WTC11 (cell line): Measurements from ENCODE around the gene BECN2. TPM values are rescaled to one million over a fixed set of nuclear protein-coding genes. Genes with fewer than 3 reads are reported as not detected.
A peak's percentile ranks its signal among the peaks of the same experiment; 100 is the strongest.

Experiments
- ATAC-seq: fragments of 200-7000 bp; cut with Tn5 transposase; 2 replicates; pipeline ENCODE4 v1.10.0; 2021; ENCODE audit warnings: mild to moderate bottlenecking, moderate library complexity
- CTCF ChIA-PET: fragments of 300-600 bp; sonication (Branson Sonifier 250); formaldehyde crosslinking; loops from one replicate; lab custom pipeline; 2021; ENCODE audit warnings: antibody characterized with exemption; lab: Charles Lee
- POLR2A ChIA-PET: fragments of 350-600 bp; sonication (Branson Sonifier 250); formaldehyde crosslinking; loops from one replicate; lab custom pipeline; 2021; ENCODE audit warnings: antibody characterized with exemption; lab: Charles Lee
- DNase-seq: peaks from one replicate; pipeline ENCODE4 v3.0.0; 2021; ENCODE audit warnings: low spot score
- H3K27ac Mint-ChIP-seq: 2 replicates; pipeline ENCODE4 v1.8.0; 2021; ENCODE audit warnings: mixed read lengths
- H3K27me3 Mint-ChIP-seq: 2 replicates; pipeline ENCODE4 v1.8.0; 2021; ENCODE audit warnings: low read depth, mild to moderate bottlenecking, moderate library complexity, mixed read lengths
- H3K36me3 Mint-ChIP-seq: 2 replicates; pipeline ENCODE4 v1.8.0; 2021; ENCODE audit warnings: mixed read lengths
- H3K4me1 Mint-ChIP-seq: 2 replicates; pipeline ENCODE4 v1.8.0; 2022; ENCODE audit warnings: mixed read lengths
- H3K4me3 Mint-ChIP-seq: 2 replicates; pipeline ENCODE4 v1.8.0; 2021; ENCODE audit warnings: mild to moderate bottlenecking, moderate library complexity, mixed read lengths
- H3K9me3 Mint-ChIP-seq: 2 replicates; pipeline ENCODE4 v1.8.0; 2021; ENCODE audit warnings: mixed read lengths
- CBFB ChIP-seq: sonication (generic); formaldehyde crosslinking; IDR thresholded peaks from 2 replicates; pipeline ENCODE4 v1.8.1; 2022; ENCODE audit warnings: mild to moderate bottlenecking, low read depth, missing genetic modification reagents
- CREB1 ChIP-seq: sonication (generic); formaldehyde crosslinking; IDR thresholded peaks from 2 replicates; pipeline ENCODE4 v1.8.0; 2023; ENCODE audit warnings: mild to moderate bottlenecking, missing genetic modification reagents
- ETV6 ChIP-seq: sonication (generic); formaldehyde crosslinking; IDR thresholded peaks from 2 replicates; pipeline ENCODE4 v1.8.1; 2022; ENCODE audit warnings: mild to moderate bottlenecking, missing genetic modification reagents
- FOXJ3 ChIP-seq: sonication (generic); formaldehyde crosslinking; IDR thresholded peaks from 2 replicates; pipeline ENCODE4 v1.9.0; 2021; ENCODE audit warnings: missing genetic modification reagents, mild to moderate bottlenecking, borderline replicate concordance
- GRHL2 ChIP-seq: fragments of 250-450 bp; sonication (Bioruptor Pico); IDR thresholded peaks from 2 replicates; pipeline ENCODE4 v1.8.0; 2022; ENCODE audit warnings: mild to moderate bottlenecking, moderate library complexity; ENCODE audit not compliant: insufficient replicate concordance, severe bottlenecking
- NFATC4 ChIP-seq: fragments of 250-450 bp; sonication (Bioruptor Pico); IDR thresholded peaks from 2 replicates; pipeline ENCODE4 v1.9.0; 2021; ENCODE audit warnings: mild to moderate bottlenecking
- OVOL2 ChIP-seq: fragments of 250-450 bp; sonication (Bioruptor Pico); IDR thresholded peaks from 2 replicates; pipeline ENCODE4 v1.9.0; 2021; ENCODE audit warnings: mild to moderate bottlenecking, borderline replicate concordance
- RELA ChIP-seq: sonication (generic); formaldehyde crosslinking; IDR thresholded peaks from 2 replicates; pipeline ENCODE4 v1.8.1; 2022; ENCODE audit warnings: missing genetic modification reagents, mild to moderate bottlenecking, borderline replicate concordance
- SOX15 ChIP-seq: fragments of 250-450 bp; sonication (Bioruptor Pico); IDR thresholded peaks from 2 replicates; pipeline ENCODE4 v1.9.0; 2021; ENCODE audit warnings: mild to moderate bottlenecking
- SP1 ChIP-seq: sonication (generic); formaldehyde crosslinking; conservative IDR thresholded peaks from 2 replicates; pipeline ENCODE4 v1.8.1; 2022; ENCODE audit warnings: missing genetic modification reagents
- TP53 ChIP-seq: sonication (generic); formaldehyde crosslinking; IDR thresholded peaks from 2 replicates; pipeline ENCODE4 v1.8.1; 2023; ENCODE audit warnings: mild to moderate bottlenecking, missing genetic modification reagents
- ZNF219 ChIP-seq: sonication (generic); formaldehyde crosslinking; IDR thresholded peaks from 2 replicates; pipeline ENCODE4 v1.8.0; 2023; ENCODE audit warnings: missing genetic modification reagents, mild to moderate bottlenecking, borderline replicate concordance
- ZNF263 ChIP-seq: sonication (generic); formaldehyde crosslinking; IDR thresholded peaks from 2 replicates; pipeline ENCODE4 v1.8.1; 2022; ENCODE audit warnings: low read depth, mild to moderate bottlenecking, moderate library complexity, missing genetic modification reagents
- total RNA-seq: library from RNA; stranded (reverse); gene quantifications from 3 replicates; pipeline ENCODE4 v1.2.3, GENCODE V29; 2021
- TF ChIP-seq, protein P1 (sequence below): sonication (generic); formaldehyde crosslinking; IDR thresholded peaks from 2 replicates; pipeline ENCODE4 v1.8.1; 2023; ENCODE audit warnings: mild to moderate bottlenecking, missing genetic modification reagents, moderate library complexity
- TF ChIP-seq, protein P2 (sequence below): sonication (generic); formaldehyde crosslinking; IDR thresholded peaks from 2 replicates; pipeline ENCODE4 v1.8.1; 2023; ENCODE audit warnings: mild to moderate bottlenecking, missing genetic modification reagents
- TF ChIP-seq, protein P3 (sequence below): fragments of 250-450 bp; sonication (Bioruptor Pico); IDR thresholded peaks from 2 replicates; pipeline ENCODE4 v1.9.0; 2021; ENCODE audit warnings: mild to moderate bottlenecking
- TF ChIP-seq, protein P4 (sequence below): fragments of 250-450 bp; sonication (Bioruptor Pico); IDR thresholded peaks from 2 replicates; pipeline ENCODE4 v1.8.0; 2021; ENCODE audit warnings: mild to moderate bottlenecking
- TF ChIP-seq, protein P5 (sequence below): sonication (generic); formaldehyde crosslinking; IDR thresholded peaks from 2 replicates; pipeline ENCODE4 v1.8.0; 2022; ENCODE audit warnings: mild to moderate bottlenecking, missing genetic modification reagents
- TF ChIP-seq, protein P6 (sequence below): fragments of 250-450 bp; sonication (Bioruptor Pico); IDR thresholded peaks from 2 replicates; pipeline ENCODE4 v1.9.0; 2021; ENCODE audit warnings: moderate library complexity, mild to moderate bottlenecking, inconsistent platforms, borderline replicate concordance

BECN2 gene
- total RNA-seq, 1 experiment from 2014 or later, result not detected

DNA sequence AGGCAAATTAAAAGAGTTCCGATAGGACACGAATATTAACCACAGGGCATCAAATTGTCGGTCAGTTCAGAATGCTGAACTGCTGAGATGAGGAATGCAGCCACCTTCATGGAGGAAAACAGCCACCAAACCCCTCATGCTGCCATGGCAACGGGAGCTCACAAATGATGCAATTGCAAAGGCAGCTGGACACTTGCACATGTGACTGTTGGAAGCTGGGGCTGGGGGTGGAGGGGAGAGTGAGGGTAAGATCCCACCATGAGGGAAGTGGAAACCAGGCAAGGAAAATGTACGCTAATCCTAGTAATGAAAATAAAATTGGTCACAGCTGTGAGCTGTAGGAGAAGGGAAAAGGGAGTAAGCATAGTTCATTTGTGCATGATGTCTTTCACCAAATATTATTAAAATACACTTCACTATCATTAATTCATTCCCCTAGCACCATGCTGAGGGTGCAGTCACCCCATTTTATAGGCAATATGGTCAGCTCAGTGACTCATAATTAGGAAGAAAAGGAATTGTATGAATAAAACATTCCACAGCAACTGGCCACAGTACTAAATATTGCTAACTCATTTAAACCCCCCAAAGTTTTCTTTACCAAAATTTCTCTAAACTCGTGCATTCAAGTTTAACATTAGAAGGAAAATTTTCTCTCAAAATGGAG is 15.3 kb downstream of the BECN2 start:
- TF ChIP-seq, protein P1, sequence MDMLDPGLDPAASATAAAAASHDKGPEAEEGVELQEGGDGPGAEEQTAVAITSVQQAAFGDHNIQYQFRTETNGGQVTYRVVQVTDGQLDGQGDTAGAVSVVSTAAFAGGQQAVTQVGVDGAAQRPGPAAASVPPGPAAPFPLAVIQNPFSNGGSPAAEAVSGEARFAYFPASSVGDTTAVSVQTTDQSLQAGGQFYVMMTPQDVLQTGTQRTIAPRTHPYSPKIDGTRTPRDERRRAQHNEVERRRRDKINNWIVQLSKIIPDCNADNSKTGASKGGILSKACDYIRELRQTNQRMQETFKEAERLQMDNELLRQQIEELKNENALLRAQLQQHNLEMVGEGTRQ (CRISPR knock-in tag), result peak; percentile 38; the same call in 1 of the 2 replicates
- TF ChIP-seq OVOL2, result no peak
- ATAC-seq, result 0 out of 2 replicates have a peak, but pooled peaks have one; percentile 18
- Mint-ChIP-seq H3K4me3 (no peak overlapping the region), H3K27ac (no peak overlapping the region), H3K27me3 (no peaks in the 10 kb centered on the region), H3K4me1 (peaks cover 15% of the 10 kb centered on the region), H3K9me3 (no peaks in the 10 kb centered on the region), H3K36me3 (no peaks in the 10 kb centered on the region)
- peak; percentile 56 for DNase-seq
- ChIA-PET CTCF (no interaction called here), POLR2A (no interaction called here)

DNA sequence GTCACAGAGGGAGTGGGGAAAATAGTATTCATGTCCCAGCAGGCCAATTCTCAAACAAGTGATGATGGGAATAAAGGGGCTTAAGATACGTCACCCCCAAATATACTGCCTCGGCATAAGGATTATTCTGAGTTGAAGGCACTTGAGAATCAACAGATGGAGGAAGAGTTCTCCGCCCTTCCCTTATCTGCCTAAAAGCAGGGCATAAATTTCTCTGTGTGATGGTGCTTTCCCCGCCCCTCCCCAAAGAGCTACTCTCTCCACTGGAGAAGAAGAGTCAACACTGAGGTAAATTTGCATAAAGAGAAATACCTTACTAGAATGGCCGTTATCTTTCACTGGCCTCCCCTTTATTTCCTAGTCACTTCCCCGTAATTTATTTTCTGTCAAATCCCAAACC is 18.7 kb downstream of the BECN2 start:
- POLR2A ChIA-PET, result no interaction called here
- CTCF ChIA-PET, result no interaction called here

DNA sequence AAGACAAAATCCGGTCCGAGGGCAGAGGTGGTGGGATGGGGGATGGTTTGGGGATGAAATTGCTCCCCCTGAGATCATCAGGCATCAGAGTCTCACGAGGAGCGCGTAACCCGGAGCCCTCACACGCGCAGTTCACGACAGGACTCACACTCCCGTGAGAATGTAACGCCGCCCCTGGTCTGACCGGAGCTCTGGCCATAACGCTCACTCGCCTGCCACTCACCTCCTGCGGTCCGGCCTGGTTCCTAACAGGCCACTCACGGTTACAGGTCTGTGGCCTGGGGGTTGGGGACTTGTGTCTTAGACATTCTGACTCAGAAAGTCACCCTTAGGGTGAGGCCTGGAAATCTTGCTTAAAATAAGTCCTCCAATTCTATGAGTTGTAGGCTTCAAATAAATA is 21.5 kb downstream of the BECN2 start:
- H3K36me3 Mint-ChIP-seq, result no peaks in the 10 kb centered on the region
- no peaks in the 10 kb centered on the region for H3K9me3 Mint-ChIP-seq
- ATAC-seq (no peak), DNase-seq (no peak)
- ChIA-PET POLR2A (no interaction called here), CTCF (interaction anchor here (1.0 kb wide), 1 partner anchor 19 kb away, joined by 4 read pairs; the partner anchor contains the start of gene MAP1LC3C)
- H3K27me3 Mint-ChIP-seq, result no peaks in the 10 kb centered on the region
- H3K27ac Mint-ChIP-seq, result no peak overlapping the region
- no peak overlapping the region for H3K4me3 Mint-ChIP-seq
- H3K4me1 Mint-ChIP-seq, result peaks cover 2% of the 10 kb centered on the region; the same call in 1 of the 2 replicates
- TF ChIP-seq, protein P2, sequence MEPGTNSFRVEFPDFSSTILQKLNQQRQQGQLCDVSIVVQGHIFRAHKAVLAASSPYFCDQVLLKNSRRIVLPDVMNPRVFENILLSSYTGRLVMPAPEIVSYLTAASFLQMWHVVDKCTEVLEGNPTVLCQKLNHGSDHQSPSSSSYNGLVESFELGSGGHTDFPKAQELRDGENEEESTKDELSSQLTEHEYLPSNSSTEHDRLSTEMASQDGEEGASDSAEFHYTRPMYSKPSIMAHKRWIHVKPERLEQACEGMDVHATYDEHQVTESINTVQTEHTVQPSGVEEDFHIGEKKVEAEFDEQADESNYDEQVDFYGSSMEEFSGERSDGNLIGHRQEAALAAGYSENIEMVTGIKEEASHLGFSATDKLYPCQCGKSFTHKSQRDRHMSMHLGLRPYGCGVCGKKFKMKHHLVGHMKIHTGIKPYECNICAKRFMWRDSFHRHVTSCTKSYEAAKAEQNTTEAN (CRISPR knock-in tag), result no peak

More for the DNA sequence above, 18.7 kb downstream of the BECN2 start:
- Mint-ChIP-seq H3K4me3 (no peak overlapping the region), H3K9me3 (no peaks in the 10 kb centered on the region), H3K4me1 (peaks cover 15% of the 10 kb centered on the region), H3K27ac (no peak overlapping the region), H3K36me3 (no peaks in the 10 kb centered on the region), H3K27me3 (no peaks in the 10 kb centered on the region)
- no peak for DNase-seq
- ATAC-seq, result no peak
- TF ChIP-seq CREB1 (CRISPR knock-in tag), result no peak
- no peak for TF ChIP-seq TP53 (CRISPR knock-in tag)
- TF ChIP-seq, protein P3, sequence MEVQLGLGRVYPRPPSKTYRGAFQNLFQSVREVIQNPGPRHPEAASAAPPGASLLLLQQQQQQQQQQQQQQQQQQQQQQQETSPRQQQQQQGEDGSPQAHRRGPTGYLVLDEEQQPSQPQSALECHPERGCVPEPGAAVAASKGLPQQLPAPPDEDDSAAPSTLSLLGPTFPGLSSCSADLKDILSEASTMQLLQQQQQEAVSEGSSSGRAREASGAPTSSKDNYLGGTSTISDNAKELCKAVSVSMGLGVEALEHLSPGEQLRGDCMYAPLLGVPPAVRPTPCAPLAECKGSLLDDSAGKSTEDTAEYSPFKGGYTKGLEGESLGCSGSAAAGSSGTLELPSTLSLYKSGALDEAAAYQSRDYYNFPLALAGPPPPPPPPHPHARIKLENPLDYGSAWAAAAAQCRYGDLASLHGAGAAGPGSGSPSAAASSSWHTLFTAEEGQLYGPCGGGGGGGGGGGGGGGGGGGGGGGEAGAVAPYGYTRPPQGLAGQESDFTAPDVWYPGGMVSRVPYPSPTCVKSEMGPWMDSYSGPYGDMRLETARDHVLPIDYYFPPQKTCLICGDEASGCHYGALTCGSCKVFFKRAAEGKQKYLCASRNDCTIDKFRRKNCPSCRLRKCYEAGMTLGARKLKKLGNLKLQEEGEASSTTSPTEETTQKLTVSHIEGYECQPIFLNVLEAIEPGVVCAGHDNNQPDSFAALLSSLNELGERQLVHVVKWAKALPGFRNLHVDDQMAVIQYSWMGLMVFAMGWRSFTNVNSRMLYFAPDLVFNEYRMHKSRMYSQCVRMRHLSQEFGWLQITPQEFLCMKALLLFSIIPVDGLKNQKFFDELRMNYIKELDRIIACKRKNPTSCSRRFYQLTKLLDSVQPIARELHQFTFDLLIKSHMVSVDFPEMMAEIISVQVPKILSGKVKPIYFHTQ, result no peak
- no peak for TF ChIP-seq SOX15 (CRISPR knock-in tag)
- no peak for TF ChIP-seq SP1
- TF ChIP-seq, protein P4, sequence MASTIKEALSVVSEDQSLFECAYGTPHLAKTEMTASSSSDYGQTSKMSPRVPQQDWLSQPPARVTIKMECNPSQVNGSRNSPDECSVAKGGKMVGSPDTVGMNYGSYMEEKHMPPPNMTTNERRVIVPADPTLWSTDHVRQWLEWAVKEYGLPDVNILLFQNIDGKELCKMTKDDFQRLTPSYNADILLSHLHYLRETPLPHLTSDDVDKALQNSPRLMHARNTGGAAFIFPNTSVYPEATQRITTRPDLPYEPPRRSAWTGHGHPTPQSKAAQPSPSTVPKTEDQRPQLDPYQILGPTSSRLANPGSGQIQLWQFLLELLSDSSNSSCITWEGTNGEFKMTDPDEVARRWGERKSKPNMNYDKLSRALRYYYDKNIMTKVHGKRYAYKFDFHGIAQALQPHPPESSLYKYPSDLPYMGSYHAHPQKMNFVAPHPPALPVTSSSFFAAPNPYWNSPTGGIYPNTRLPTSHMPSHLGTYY (CRISPR knock-in tag), result no peak
- no peak for TF ChIP-seq CBFB (CRISPR knock-in tag)
- TF ChIP-seq NFATC4 (CRISPR knock-in tag), result no peak
- TF ChIP-seq GRHL2 (CRISPR knock-in tag), result no peak
- TF ChIP-seq, all 79 proteins: peak for 0

DNA sequence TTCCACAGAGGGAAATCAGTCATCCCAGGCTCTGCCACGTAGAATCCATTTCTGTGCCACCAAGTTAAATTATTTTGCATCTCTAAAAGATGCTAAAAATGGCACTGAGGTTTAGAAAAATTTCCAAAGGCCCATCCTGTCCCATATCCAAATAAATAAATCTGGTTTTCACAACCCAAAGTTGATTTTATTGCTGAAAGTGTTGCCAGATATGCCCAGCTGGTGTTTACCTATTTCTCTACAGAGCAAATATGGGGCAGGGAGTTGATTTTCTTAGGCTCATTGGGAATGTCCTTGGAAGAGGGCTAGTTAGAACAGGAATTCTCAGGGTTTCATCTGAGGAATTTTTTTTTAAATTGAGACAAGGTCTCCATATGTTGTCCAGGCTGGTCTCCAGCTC is 22.4 kb downstream of the BECN2 start:
- POLR2A ChIA-PET, result no interaction called here
- TF ChIP-seq, protein P5, sequence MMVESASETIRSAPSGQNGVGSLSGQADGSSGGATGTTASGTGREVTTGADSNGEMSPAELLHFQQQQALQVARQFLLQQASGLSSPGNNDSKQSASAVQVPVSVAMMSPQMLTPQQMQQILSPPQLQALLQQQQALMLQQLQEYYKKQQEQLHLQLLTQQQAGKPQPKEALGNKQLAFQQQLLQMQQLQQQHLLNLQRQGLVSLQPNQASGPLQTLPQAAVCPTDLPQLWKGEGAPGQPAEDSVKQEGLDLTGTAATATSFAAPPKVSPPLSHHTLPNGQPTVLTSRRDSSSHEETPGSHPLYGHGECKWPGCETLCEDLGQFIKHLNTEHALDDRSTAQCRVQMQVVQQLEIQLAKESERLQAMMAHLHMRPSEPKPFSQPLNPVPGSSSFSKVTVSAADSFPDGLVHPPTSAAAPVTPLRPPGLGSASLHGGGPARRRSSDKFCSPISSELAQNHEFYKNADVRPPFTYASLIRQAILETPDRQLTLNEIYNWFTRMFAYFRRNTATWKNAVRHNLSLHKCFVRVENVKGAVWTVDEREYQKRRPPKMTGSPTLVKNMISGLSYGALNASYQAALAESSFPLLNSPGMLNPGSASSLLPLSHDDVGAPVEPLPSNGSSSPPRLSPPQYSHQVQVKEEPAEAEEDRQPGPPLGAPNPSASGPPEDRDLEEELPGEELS (CRISPR knock-in tag), result no peak
- TF ChIP-seq, protein P6, sequence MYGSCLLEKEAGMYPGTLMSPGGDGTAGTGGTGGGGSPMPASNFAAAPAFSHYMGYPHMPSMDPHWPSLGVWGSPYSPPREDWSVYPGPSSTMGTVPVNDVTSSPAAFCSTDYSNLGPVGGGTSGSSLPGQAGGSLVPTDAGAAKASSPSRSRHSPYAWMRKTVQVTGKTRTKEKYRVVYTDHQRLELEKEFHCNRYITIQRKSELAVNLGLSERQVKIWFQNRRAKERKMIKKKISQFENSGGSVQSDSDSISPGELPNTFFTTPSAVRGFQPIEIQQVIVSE, result no peak
- TF ChIP-seq FOXJ3 (no peak), RELA (CRISPR knock-in tag) (no peak), ZNF219 (CRISPR knock-in tag) (no peak), ZNF263 (CRISPR knock-in tag) (no peak), ETV6 (CRISPR knock-in tag) (no peak)

More for the DNA sequence above, 22.4 kb downstream of the BECN2 start:
- no peaks in the 10 kb centered on the region for H3K27me3 Mint-ChIP-seq
- H3K27ac Mint-ChIP-seq, result no peak overlapping the region
- CTCF ChIA-PET, result no interaction called here
- DNase-seq, result no peak
- peaks cover 2% of the 10 kb centered on the region; the same call in 1 of the 2 replicates for H3K4me1 Mint-ChIP-seq
- no peak overlapping the region for H3K4me3 Mint-ChIP-seq
- no peaks in the 10 kb centered on the region for H3K36me3 Mint-ChIP-seq
- no peak for ATAC-seq
- H3K9me3 Mint-ChIP-seq, result no peaks in the 10 kb centered on the region
